ENCODE results near the gene SNX18. TPM values are rescaled to one million over a fixed set of nuclear protein-coding genes. Genes with fewer than 3 reads are reported as not detected.
"Not testable (repeated sequence)": the region's sequence is repeated elsewhere in the genome, so short reads cannot be mapped to it uniquely, and the experiment has no call there.

Gene SNX18
- total and polyA plus RNA-seq, 7 donors, result 3.9 to 13.0 (median 9.1) TPM

GRCh38 chr5:54534191-54535004, 16.8 kb downstream of the SNX18 start:
- peak overlapping the region; percentile 27 for H3K4me3 ChIP-seq
- peak overlapping the region; percentile 70 for H3K27ac ChIP-seq
- intact Hi-C loops (cut with DNase I), result no loop called here
- no peak for DNase-seq
- WGBS, 3 donors, result 40 to 50% (median 42%) methylated on average over 4 of the region's 4 CpGs
- no peak for TF ChIP-seq CTCF (IDR thresholded peaks at IDR 0.05)
- ATAC-seq, result peak in 3 of 4 donors; percentile 22 to 38 (median 32)
- no peaks in the 10 kb centered on the region for H3K27me3 ChIP-seq (ENCODE audit: insufficient read depth in 3 of 3, low read length in 2 of 3)
- peaks cover 44% of the 10 kb centered on the region for H3K4me1 ChIP-seq
- H3K9me3 ChIP-seq, result no peaks in the 10 kb centered on the region
- H3K36me3 ChIP-seq (ENCODE audit: insufficient read depth in 1 of 2, low read depth in 1 of 2), result no peaks in the 10 kb centered on the region

- intact Hi-C loops (cut with DNase I), result no loop called here
- no peak for TF ChIP-seq CTCF (IDR thresholded peaks at IDR 0.05)
- Histone ChIP-seq H3K27ac (no peak overlapping the region), H3K27me3 (ENCODE audit: insufficient read depth in 3 of 3, low read length in 2 of 3) (no peaks in the 10 kb centered on the region), H3K4me3 (no peak overlapping the region), H3K36me3 (ENCODE audit: insufficient read depth in 1 of 2, low read depth in 1 of 2) (no peaks in the 10 kb centered on the region), H3K9me3 (no peaks in the 10 kb centered on the region), H3K4me1 (peaks cover 38% of the 10 kb centered on the region)
- WGBS, 3 donors, result 78 to 89% (median 81%) methylated on average over 4 of the region's 4 CpGs
- no peak for ATAC-seq
- DNase-seq, result no peak
These were observed 17.7 kb downstream of the SNX18 start for GRCh38 chr5:54535149-54535844.

- H3K27me3 ChIP-seq (ENCODE audit: insufficient read depth in 3 of 3, low read length in 2 of 3); H3K4me3 ChIP-seq; H3K27ac ChIP-seq; intact Hi-C loops (cut with DNase I); H3K9me3 ChIP-seq; DNase-seq; ATAC-seq; H3K36me3 ChIP-seq (ENCODE audit: insufficient read depth in 1 of 2, low read depth in 1 of 2): not testable (repeated sequence)
- 95 to 98% (median 98%) methylated on average over 6 of the region's 6 CpGs for WGBS, 3 donors
- peaks cover 32% of the 10 kb centered on the region for H3K4me1 ChIP-seq
These were observed 18.8 kb downstream of the SNX18 start for GRCh38 chr5:54536375-54536774.

GRCh38 chr5:54536861-54537260, 19.3 kb downstream of the SNX18 start:
- peaks cover 27% of the 10 kb centered on the region for H3K4me1 ChIP-seq
- DNase-seq; H3K4me3 ChIP-seq; ATAC-seq; H3K36me3 ChIP-seq (ENCODE audit: insufficient read depth in 1 of 2, low read depth in 1 of 2); intact Hi-C loops (cut with DNase I); H3K27ac ChIP-seq; H3K9me3 ChIP-seq; H3K27me3 ChIP-seq (ENCODE audit: insufficient read depth in 3 of 3, low read length in 2 of 3): not testable (repeated sequence)
- 65 to 84% (median 79%) methylated on average over 4 of the region's 4 CpGs for WGBS, 3 donors

- peaks cover 27% of the 10 kb centered on the region for H3K4me1 ChIP-seq
- H3K27ac ChIP-seq, result no peak overlapping the region
- DNase-seq (no peak), ATAC-seq (no peak)
- no peaks in the 10 kb centered on the region for H3K36me3 ChIP-seq (ENCODE audit: insufficient read depth in 1 of 2, low read depth in 1 of 2)
- H3K27me3 ChIP-seq (ENCODE audit: insufficient read depth in 3 of 3, low read length in 2 of 3), result no peaks in the 10 kb centered on the region
- TF ChIP-seq CTCF (IDR thresholded peaks at IDR 0.05), result no peak
- no peaks in the 10 kb centered on the region for H3K9me3 ChIP-seq
- intact Hi-C loops (cut with DNase I), result no loop called here
- H3K4me3 ChIP-seq, result no peak overlapping the region
- 53 to 69% (median 55%) methylated on average over 2 of the region's 2 CpGs for WGBS, 3 donors
These were observed 20.2 kb downstream of the SNX18 start for GRCh38 chr5:54537725-54538124.
